Measurements from ENCODE around the gene FPR1. TPM values are rescaled to one million over a fixed set of nuclear protein-coding genes. Genes with fewer than 3 reads are reported as not detected.

The FPR1 gene
- total and polyA plus RNA-seq, 2 of the 13 experiments (the other 11 are each of a cell fraction or from before 2014, with no cell fraction given) = not detected

- TF ChIP-seq ARNT2 (CRISPR knock-in tag; IDR thresholded peaks at IDR 0.05; ENCODE audit: low read depth) (no peak), AGO2 (optimal IDR thresholded peaks at IDR 0.05; ENCODE audit: low read depth, low read length) (no peak), ATRX (CRISPR knock-in tag; IDR thresholded peaks at IDR 0.05; ENCODE audit: borderline replicate concordance) (no peak), CREB1 (IDR thresholded peaks at IDR 0.05) (no peak), CREB1 (CRISPR knock-in tag; IDR thresholded peaks at IDR 0.05) (no peak), FOXO1 (CRISPR knock-in tag; IDR thresholded peaks at IDR 0.05) (no peak), MAF1 (CRISPR knock-in tag; IDR thresholded peaks at IDR 0.05; ENCODE audit: borderline replicate concordance) (no peak)
Observed at GRCh38 chr19:51794885-51795490, 43.3 kb upstream of the FPR1 start, which contains the start of gene FPR3 (continued).

DNA sequence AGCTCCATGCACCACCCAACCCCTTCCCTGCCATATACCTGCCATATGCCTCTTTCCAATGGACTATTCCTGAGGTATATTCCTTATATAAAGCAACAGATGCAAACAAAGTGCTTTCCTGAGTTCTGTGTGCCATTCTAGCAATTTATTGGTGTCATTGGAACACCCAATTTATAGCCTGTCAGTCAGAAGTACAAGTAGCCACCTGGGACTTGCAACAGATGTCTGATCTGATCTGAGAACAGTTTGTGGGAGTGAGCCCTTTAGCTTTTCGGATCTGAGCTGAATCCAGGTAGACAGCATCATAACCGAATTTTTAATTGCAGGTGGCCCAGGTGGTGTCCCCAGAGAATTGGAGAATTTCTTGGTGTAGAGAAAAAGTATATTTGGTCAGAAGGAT, 42.3 kb upstream of the FPR1 start:
- DNase-seq (ENCODE audit: low spot score) (no peak), FAIRE-seq (no peak), ATAC-seq (no peak)
- Histone ChIP-seq H3K4me2 (ENCODE audit: low read depth, low read length) (no peak overlapping the region), H3K9ac (ENCODE audit: insufficient read depth, low read depth, low read length) (no peak overlapping the region), H3K4me1 (ENCODE audit: insufficient read depth, low read length) (no peaks in the 10 kb centered on the region), H3K36me3 (replicated peaks in 1 of 2; ENCODE audit: control insufficient read depth in 1 of 2, insufficient read depth in 2 of 2, low read length in 2 of 2) (no peaks in the 10 kb centered on the region), H3K9me3 (ENCODE audit: low read length) (peaks cover 7% of the 10 kb centered on the region; the same call in 1 of the 2 replicates), H3K27me3 (ENCODE audit: control insufficient read depth in 1 of 2, insufficient read depth in 2 of 2, low read length in 2 of 2) (no peaks in the 10 kb centered on the region), H3K4me3 (replicated peaks in 1 of 3; ENCODE audit: insufficient read depth in 1 of 3, low read depth in 2 of 3, low read length in 3 of 3) (no peak overlapping the region), H4K20me1 (ENCODE audit: insufficient read depth, low read length) (no peaks in the 10 kb centered on the region), H3K79me2 (ENCODE audit: insufficient read depth, low read length) (no peaks in the 10 kb centered on the region), H3K27ac (ENCODE audit: extremely low read length, insufficient read depth, low read length) (no peak overlapping the region), H2AFZ (ENCODE audit: low read length) (no peak overlapping the region)
- 5% methylated on average over 2 of the region's 2 CpGs for WGBS (ENCODE audit: low lambda C conversion rate)
- no TSS peak for BruUV-seq (replicated peaks)
- ChIA-PET CTCF (ENCODE audit: low intra/inter-chr PET ratio, low total read pairs) (no interaction called here), POLR2A (no interaction called here)
- in situ Hi-C loops (cut with HindIII; ENCODE audit: extremely low pct_ligation_motif_present, low pct_unique_long_range_greater_than_20kb) (no loop called here), intact Hi-C loops (cut with micrococcal nuclease; ENCODE audit: unreplicated experiment) (no loop called here)
- TF ChIP-seq ZNF276 (CRISPR knock-in tag; IDR thresholded peaks at IDR 0.05; ENCODE audit: low read depth) = no peak
- TF ChIP-seq, protein P1, sequence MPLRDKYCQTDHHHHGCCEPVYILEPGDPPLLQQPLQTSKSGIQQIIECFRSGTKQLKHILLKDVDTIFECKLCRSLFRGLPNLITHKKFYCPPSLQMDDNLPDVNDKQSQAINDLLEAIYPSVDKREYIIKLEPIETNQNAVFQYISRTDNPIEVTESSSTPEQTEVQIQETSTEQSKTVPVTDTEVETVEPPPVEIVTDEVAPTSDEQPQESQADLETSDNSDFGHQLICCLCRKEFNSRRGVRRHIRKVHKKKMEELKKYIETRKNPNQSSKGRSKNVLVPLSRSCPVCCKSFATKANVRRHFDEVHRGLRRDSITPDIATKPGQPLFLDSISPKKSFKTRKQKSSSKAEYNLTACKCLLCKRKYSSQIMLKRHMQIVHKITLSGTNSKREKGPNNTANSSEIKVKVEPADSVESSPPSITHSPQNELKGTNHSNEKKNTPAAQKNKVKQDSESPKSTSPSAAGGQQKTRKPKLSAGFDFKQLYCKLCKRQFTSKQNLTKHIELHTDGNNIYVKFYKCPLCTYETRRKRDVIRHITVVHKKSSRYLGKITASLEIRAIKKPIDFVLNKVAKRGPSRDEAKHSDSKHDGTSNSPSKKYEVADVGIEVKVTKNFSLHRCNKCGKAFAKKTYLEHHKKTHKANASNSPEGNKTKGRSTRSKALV (CRISPR knock-in tag; IDR thresholded peaks at IDR 0.05) = no peak
- no peak for TF ChIP-seq ZFP91 (CRISPR knock-in tag; IDR thresholded peaks at IDR 0.05; ENCODE audit: borderline replicate concordance)
- no peak for TF ChIP-seq ZNF484 (CRISPR knock-in tag; IDR thresholded peaks at IDR 0.05; ENCODE audit: borderline replicate concordance, low read depth)
- no peak for TF ChIP-seq ELF3 (CRISPR knock-in tag; IDR thresholded peaks at IDR 0.05)
- no peak for TF ChIP-seq REST (IDR thresholded peaks at IDR 0.05; ENCODE audit: borderline replicate concordance in 1 of 2, low read depth in 1 of 2, low read length in 2 of 2)
- TF ChIP-seq ZFX (CRISPR knock-in tag; IDR thresholded peaks at IDR 0.05; ENCODE audit: low read depth) = no peak
